Measurements from ENCODE around the gene PHOSPHO2.

PHOSPHO2 gene

DNA sequence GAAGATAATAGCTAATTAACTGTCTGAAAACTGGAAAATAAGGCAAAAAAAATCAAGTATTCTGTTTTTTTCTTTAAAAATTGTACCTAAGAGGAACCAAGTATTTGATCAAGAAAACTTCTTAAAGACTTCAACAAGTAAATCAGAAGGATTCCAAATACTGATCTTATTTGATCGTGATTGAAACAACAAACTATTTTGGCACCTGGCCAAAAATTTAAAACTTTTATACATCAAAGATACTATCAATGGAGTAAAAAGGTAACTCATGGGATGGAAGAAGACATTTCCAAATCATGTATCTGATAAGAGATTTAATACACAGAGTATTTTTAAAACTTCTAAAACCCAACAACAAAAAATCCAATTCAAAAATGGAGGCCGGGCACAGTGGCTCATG, 46.8 kb upstream of the PHOSPHO2 start:
- Histone ChIP-seq H3K27ac (ENCODE audit: extremely low read depth, low read depth, low read length) (no peak overlapping the region), H3K9me3 (ENCODE audit: control insufficient read depth, insufficient read depth, low read depth, low read length) (no peaks in the 10 kb centered on the region), H3K36me3 (ENCODE audit: control insufficient read depth in 2 of 2, insufficient read depth in 1 of 2, low read length in 2 of 2) (no peaks in the 10 kb centered on the region), H3K4me3 (ENCODE audit: low read depth, low read length) (no peak overlapping the region), H3K4me1 (ENCODE audit: control insufficient read depth, insufficient read depth, low read length) (no peaks in the 10 kb centered on the region)
- ChIA-PET CTCF (interaction anchor here (1.2 kb wide), 1 partner anchor 17 kb away, joined by 3 read pairs; no protein-coding TSS in a partner anchor), POLR2A (no interaction called here)
- TF ChIP-seq ZNF37A (tag by site-specific recombination; IDR thresholded peaks at IDR 0.05): no peak
- peak; percentile 29; the same call in 1 of the 2 replicates for TF ChIP-seq ZNF350 (tag by site-specific recombination; IDR thresholded peaks at IDR 0.05)
- TF ChIP-seq ZNF114 (tag by site-specific recombination; IDR thresholded peaks at IDR 0.05): no peak
- TF ChIP-seq, protein P1, sequence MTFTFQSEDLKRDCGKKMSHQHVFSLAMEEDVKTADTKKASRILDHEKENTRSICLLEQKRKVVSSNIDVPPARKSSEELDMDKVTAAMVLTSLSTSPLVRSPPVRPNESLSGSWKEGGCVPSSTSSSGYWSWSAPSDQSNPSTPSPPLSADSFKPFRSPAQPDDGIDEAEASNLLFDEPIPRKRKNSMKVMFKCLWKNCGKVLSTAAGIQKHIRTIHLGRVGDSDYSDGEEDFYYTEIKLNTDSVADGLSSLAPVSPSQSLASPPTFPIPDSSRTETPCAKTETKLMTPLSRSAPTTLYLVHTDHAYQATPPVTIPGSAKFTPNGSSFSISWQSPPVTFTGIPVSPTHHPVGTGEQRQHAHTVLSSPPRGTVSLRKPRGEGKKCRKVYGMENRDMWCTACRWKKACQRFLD (tag by site-specific recombination; IDR thresholded peaks at IDR 0.05): no peak
- no peak for TF ChIP-seq ZNF701 (tag by site-specific recombination; IDR thresholded peaks at IDR 0.05)

DNA sequence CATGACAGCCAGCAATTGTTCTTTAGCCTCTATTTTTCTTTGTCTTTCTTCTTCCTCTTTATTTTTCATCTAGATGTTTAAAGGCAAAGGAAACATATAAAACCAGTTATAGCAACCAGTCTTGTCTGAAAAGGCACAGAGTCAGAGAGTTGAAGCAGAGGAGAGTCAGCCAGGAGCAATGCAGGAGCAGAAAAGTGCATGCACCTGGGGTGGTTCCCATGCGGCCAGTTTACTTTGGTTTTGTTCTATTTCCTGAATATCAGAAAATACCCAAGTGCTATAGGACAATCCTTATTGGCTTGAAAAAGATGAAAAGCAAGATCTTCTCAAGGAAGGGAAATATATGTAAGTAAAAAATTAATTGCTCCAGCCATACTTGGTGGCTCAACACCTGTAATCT, 45.0 kb upstream of the PHOSPHO2 start:
- CTCF ChIA-PET: no interaction called here

DNA sequence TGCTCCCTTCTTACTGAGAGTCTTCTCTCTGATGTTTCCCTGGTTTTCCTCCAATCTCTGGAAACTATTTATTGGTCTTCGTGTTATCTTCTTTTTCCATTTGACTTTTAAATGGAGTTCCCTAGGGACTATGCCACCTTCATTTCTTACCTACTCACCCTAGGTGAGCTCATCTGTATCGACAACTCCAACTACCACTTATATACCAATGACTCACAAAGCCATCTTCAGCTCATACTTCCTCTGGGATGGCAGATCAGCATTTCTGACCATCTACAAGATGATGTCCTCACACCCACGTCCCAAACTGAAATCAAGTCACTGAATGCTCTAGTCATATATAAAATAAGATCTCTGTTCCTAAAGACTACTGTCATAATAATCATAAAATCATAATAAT, 40.6 kb upstream of the PHOSPHO2 start:
- ChIA-PET CTCF (no interaction called here), POLR2A (no interaction called here)
- no peak for TF ChIP-seq ZNF544 (tag by site-specific recombination; IDR thresholded peaks at IDR 0.05)
- 0 out of 2 replicates have a peak, but pooled peaks have one; percentile 23 for TF ChIP-seq ZBTB17 (tag by site-specific recombination; IDR thresholded peaks at IDR 0.05)
- Histone ChIP-seq H3K4me3 (ENCODE audit: low read depth, low read length) (no peak overlapping the region), H3K4me1 (ENCODE audit: control insufficient read depth, insufficient read depth, low read length) (no peaks in the 10 kb centered on the region), H3K27ac (ENCODE audit: extremely low read depth, low read depth, low read length) (no peak overlapping the region), H3K9me3 (ENCODE audit: control insufficient read depth, insufficient read depth, low read depth, low read length) (no peaks in the 10 kb centered on the region), H3K36me3 (ENCODE audit: control insufficient read depth in 2 of 2, insufficient read depth in 1 of 2, low read length in 2 of 2) (no peaks in the 10 kb centered on the region)

More for the DNA sequence above, 45.0 kb upstream of the PHOSPHO2 start:
- POLR2A ChIA-PET: no interaction called here
- H3K4me1 ChIP-seq (ENCODE audit: control insufficient read depth, insufficient read depth, low read length): no peaks in the 10 kb centered on the region
- no peak overlapping the region for H3K27ac ChIP-seq (ENCODE audit: extremely low read depth, low read depth, low read length)
- H3K4me3 ChIP-seq (ENCODE audit: low read depth, low read length): no peak overlapping the region
- H3K36me3 ChIP-seq (ENCODE audit: control insufficient read depth in 2 of 2, insufficient read depth in 1 of 2, low read length in 2 of 2): no peaks in the 10 kb centered on the region
- TF ChIP-seq ZNF174 (tag by site-specific recombination; IDR thresholded peaks at IDR 0.05) (no peak), GLI4 (tag by site-specific recombination; IDR thresholded peaks at IDR 0.05) (no peak), SP7 (tag by site-specific recombination; IDR thresholded peaks at IDR 0.05) (no peak), ZNF585B (tag by site-specific recombination; IDR thresholded peaks at IDR 0.05) (no peak), ZBTB20 (tag by site-specific recombination; IDR thresholded peaks at IDR 0.05) (no peak), ZNF48 (tag by site-specific recombination; IDR thresholded peaks at IDR 0.05) (no peak), ZBTB48 (tag by site-specific recombination; IDR thresholded peaks at IDR 0.05) (no peak), ZNF24 (tag by site-specific recombination; IDR thresholded peaks at IDR 0.05) (no peak), ZBTB8A (tag by site-specific recombination; IDR thresholded peaks at IDR 0.05) (no peak), ZNF311 (tag by site-specific recombination; IDR thresholded peaks at IDR 0.05; ENCODE audit: borderline replicate concordance) (no peak), ZNF629 (tag by site-specific recombination; IDR thresholded peaks at IDR 0.05) (no peak), ZNF274 (IDR thresholded peaks at IDR 0.05; ENCODE audit: low read length) (no peak), ZNF274 (tag by site-specific recombination; IDR thresholded peaks at IDR 0.05; ENCODE audit: borderline replicate concordance) (no peak)
- TF ChIP-seq, protein P2, sequence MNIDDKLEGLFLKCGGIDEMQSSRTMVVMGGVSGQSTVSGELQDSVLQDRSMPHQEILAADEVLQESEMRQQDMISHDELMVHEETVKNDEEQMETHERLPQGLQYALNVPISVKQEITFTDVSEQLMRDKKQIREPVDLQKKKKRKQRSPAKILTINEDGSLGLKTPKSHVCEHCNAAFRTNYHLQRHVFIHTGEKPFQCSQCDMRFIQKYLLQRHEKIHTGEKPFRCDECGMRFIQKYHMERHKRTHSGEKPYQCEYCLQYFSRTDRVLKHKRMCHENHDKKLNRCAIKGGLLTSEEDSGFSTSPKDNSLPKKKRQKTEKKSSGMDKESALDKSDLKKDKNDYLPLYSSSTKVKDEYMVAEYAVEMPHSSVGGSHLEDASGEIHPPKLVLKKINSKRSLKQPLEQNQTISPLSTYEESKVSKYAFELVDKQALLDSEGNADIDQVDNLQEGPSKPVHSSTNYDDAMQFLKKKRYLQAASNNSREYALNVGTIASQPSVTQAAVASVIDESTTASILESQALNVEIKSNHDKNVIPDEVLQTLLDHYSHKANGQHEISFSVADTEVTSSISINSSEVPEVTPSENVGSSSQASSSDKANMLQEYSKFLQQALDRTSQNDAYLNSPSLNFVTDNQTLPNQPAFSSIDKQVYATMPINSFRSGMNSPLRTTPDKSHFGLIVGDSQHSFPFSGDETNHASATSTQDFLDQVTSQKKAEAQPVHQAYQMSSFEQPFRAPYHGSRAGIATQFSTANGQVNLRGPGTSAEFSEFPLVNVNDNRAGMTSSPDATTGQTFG (tag by site-specific recombination; IDR thresholded peaks at IDR 0.05; ENCODE audit: borderline replicate concordance): no peak
- TF ChIP-seq, protein P3, sequence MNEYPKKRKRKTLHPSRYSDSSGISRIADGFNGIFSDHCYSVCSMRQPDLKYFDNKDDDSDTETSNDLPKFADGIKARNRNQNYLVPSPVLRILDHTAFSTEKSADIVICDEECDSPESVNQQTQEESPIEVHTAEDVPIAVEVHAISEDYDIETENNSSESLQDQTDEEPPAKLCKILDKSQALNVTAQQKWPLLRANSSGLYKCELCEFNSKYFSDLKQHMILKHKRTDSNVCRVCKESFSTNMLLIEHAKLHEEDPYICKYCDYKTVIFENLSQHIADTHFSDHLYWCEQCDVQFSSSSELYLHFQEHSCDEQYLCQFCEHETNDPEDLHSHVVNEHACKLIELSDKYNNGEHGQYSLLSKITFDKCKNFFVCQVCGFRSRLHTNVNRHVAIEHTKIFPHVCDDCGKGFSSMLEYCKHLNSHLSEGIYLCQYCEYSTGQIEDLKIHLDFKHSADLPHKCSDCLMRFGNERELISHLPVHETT (tag by site-specific recombination; IDR thresholded peaks at IDR 0.05): no peak
- H3K9me3 ChIP-seq (ENCODE audit: control insufficient read depth, insufficient read depth, low read depth, low read length): no peaks in the 10 kb centered on the region

Measured in HEK293 (cell line).